GM19099 (cell line): ENCODE results near the gene LYPD5.

ENCODE experiments used
- POLR2A ChIP-seq: IDR thresholded peaks from 3 replicates; pipeline ENCODE4 v1.6.1; 2011; ENCODE audit warnings: low read depth; ENCODE audit not compliant: insufficient read length; ENCODE audit errors: extremely low read depth

The LYPD5 gene

GRCh38 chr19:43809762-43810696 is 7.8 kb upstream of the LYPD5 start:
- no peak for TF ChIP-seq POLR2A

- TF ChIP-seq POLR2A = no peak
Measured at GRCh38 chr19:43807651-43808050, 5.4 kb upstream of the LYPD5 start.

- TF ChIP-seq POLR2A = no peak
Measured at GRCh38 chr19:43806848-43807247, 4.6 kb upstream of the LYPD5 start.

DNA sequence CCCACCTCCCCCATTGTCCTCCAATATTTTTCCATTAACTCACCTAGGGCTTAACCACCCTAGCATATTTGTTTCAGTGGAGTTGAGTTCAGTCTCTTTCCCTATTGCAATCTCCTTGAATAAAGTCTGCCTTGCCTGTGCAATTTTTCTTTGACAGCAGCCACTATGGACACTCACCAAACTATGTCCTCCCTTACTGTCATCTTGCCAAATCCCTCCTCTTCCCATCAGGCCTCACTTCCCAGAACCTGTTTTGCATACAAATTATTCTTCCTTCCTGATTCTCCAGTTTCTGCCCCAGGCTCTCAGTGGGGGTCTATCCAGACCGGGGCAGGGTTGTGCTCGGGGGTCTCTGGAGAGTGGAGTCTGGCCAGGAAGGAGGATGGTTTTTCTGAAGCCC is 2.2 kb upstream of the LYPD5 start:
- TF ChIP-seq POLR2A = no peak

GRCh38 chr19:43799502-43800142 is 2.6 kb downstream of the LYPD5 start:
- TF ChIP-seq POLR2A = no peak

DNA sequence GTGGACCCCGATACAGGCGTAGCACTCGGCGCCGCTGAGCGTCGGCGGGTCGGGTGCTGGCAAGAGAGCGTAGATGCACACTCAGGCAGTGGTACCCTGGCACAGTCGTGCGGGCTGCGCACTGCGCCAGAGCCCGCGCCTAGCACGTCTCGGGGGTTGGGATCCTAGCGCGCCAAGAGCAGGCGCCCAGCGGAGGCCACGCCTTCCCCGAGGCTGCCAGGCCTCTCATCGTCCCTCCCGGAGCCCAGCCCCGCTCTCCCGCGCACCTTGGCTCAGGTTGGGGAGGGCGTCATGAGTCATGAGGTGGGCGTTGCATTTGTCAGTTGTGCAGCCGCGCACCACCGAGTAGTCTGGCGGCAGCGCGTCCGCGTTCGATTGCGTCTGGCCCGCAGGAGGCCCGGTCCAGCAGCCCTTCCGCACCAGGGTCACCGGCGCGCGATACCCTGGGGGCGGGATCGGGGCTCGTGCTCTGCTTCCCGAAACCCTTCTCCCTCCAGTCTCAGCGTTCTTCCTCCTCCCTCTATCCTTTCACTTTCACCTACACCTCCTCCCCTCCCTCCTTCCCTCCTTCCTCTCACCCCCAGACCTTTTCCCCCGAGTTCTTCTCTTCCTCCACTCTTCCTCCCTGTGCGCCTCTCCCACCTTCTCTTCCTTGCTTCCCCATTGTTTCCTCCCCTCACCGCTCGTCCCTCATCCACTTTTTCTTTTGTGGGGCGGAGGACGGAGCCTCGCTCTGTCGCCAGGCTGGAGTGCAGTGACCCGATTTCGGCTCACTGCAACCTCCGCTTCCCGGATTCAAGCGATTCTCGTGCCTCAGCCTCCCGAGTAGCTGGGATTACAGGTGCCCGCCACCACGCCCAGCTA is 3.5 kb downstream of the LYPD5 start:
- TF ChIP-seq POLR2A = no peak

GRCh38 chr19:43798026-43798545 is 4.2 kb downstream of the LYPD5 start:
- no peak for TF ChIP-seq POLR2A

GRCh38 chr19:43797556-43797955 is 4.7 kb downstream of the LYPD5 start:
- TF ChIP-seq POLR2A = no peak

DNA sequence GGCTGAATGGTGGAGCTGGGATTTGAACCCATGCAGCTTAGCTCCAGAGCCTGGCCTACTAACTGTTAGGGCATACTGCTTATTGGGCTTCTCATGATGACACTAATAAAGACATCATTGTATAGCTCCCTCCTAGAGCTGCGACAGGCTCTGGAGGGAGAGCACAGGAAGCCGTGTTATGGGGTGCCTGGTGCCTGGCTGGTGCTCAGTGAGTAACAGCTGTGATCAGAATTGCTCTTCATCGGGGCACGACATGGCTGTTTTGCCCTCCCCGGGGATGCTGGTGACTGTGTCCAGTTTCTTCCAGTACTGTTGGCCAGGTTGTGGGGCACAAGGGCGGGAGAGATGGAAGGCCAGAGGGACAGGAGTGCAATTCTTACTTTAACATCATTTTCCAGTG is 5.1 kb downstream of the LYPD5 start:
- no peak for TF ChIP-seq POLR2A

GRCh38 chr19:43790587-43790986 is 11.7 kb downstream of the LYPD5 start:
- no peak for TF ChIP-seq POLR2A

DNA sequence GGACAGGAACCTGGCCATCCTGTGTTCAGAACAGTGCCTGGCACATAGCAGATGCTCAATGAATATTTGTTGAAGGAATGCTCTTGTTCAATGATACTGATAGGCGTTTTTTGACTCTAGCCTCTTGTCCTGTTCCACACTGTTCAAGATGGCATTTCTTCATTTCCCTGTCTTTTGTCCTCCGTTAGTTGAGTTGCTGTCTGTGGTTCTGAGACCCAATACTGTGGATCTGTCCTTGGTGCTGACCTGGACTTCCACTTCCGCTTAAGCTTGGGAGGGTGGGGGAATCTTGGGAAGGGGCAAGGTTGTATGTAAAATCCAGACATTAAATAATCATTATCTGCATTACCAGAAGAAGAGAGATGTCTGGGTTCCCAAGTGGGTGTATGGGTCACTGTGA is 13.2 kb downstream of the LYPD5 start:
- no peak for TF ChIP-seq POLR2A

GRCh38 chr19:43786665-43787064 is 15.6 kb downstream of the LYPD5 start:
- TF ChIP-seq POLR2A = no peak

DNA sequence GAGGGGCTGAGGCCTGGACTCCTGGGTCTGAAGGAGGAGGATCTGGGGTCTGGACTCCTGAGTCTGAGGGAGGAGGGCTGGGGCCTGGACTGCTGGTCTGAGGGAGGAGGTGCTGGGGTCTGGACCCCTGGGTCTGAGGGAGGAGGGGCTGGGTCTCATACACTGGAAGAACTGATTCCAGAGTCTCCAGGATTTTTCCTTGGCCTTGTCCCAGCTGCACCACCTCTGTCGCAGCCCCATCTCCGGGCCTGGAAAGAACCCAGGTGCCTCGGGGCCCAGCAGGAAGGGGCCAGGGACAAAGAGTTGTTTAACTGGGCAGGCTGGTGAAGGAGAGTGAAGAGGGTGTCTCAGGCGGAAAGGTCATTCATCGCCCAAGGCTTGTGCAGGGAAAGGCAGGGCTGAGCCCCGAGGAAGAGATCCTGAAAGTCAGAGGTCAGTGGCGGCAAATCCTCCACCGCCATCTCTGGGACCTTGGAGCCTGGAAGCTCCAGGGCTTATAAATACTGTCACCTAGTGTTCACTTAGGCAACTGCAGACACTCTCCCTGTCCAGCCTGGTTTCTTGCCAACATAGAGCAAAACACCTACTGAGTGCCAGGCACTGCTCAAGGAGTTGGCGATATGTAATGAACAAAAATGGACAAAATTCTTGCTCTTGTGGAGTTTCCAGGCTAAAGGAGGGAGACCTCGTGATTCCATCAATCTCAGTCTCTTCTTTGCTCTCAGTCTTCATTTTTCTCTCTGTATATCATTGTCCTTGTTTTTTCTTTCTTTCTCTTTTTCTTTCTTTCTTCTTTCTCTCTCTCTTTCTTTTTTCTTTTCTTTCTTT is 17.1 kb downstream of the LYPD5 start:
- TF ChIP-seq POLR2A = no peak
